Esophagus muscularis mucosa (tissue), 4 donors: Measurements from ENCODE around the gene NCKAP5. TPM values are rescaled to one million over a fixed set of nuclear protein-coding genes. Genes with fewer than 3 reads are reported as not detected.

Source experiments
- DNase-seq: peaks from one replicate; pipeline ENCODE4 v3.0.0-alpha.2; 2017; ENCODE audit errors: extremely low spot score
- H3K27ac ChIP-seq, 4 donors: fragments of 200-600 bp; sonication (generic); replicated peaks in 1 of 4; 1 replicate in 3 of 4; 2 replicates in 1 of 4; pipeline ENCODE4 v1.5.1; 2016 to 2019; ENCODE audit warnings: mild to moderate bottlenecking in 1 of 4
- H3K27me3 ChIP-seq, 4 donors: fragments of 200-600 bp; sonication (generic); one replicate each; pipeline versions ENCODE4 v1.5.1 to v1.6.0; 2016 to 2019
- H3K36me3 ChIP-seq, 4 donors: fragments of 200-600 bp; sonication (generic); one replicate each; pipeline ENCODE4 v1.5.1; 2016 to 2019
- H3K4me1 ChIP-seq, 4 donors: fragments of 200-600 bp; sonication (generic); one replicate each; pipeline ENCODE4 v1.5.1; 2016 to 2019
- H3K4me3 ChIP-seq, 4 donors: fragments of 200-600 bp; sonication (generic); 1 replicate in 2 of 4; 2 replicates in 2 of 4; pipeline ENCODE4 v1.5.1; 2016 to 2019; ENCODE audit warnings: mild to moderate bottlenecking in 4 of 4, moderate library complexity in 1 of 4
- H3K9me3 ChIP-seq, 4 donors: fragments of 200-600 bp; sonication (generic); 1 replicate in 3 of 4; 2 replicates in 1 of 4; pipeline ENCODE4 v1.5.1; 2016 to 2019
- EP300 ChIP-seq: sonication (generic); formaldehyde crosslinking; IDR thresholded peaks from one replicate; pipeline ENCODE4 v1.6.1; 2017; ENCODE audit warnings: antibody characterized with exemption
- POLR2A ChIP-seq: fragments of 450-650 bp; IDR thresholded peaks from one replicate; pipeline ENCODE4 v1.6.1; 2017; ENCODE audit warnings: antibody characterized with exemption, moderate library complexity, mild to moderate bottlenecking, low read depth
- POLR2AphosphoS5 ChIP-seq, 2 donors: sonication (generic); formaldehyde crosslinking; IDR thresholded peaks; one replicate each; pipeline ENCODE4 v1.6.1; 2017; ENCODE audit warnings: antibody characterized with exemption in 2 of 2
- WGBS: methylation state at CpG from one replicate; pipeline ENCODE4 v1.1.5; 2018; 5-methylcytosine and 5-hydroxymethylcytosine counted together
- intact Hi-C: fragments of 100-400 bp; cut with DNase I; formaldehyde crosslinking; loops from one replicate; pipeline ENCODE4 v1.15.1; 2023
- small RNA-seq, 3 donors: library from RNA; depleted of rRNA; stranded (forward); fragments of <200 nt; gene quantifications; one replicate each; pipeline ENCODE3, GENCODE V24; 2016
- total RNA-seq, 4 donors: library from RNA; depleted of rRNA; stranded (reverse); fragments of >200 nt; gene quantifications; one replicate each; pipeline versions ENCODE4 v1.1.0 to v1.2.1, GENCODE V29; 2016
- TF ChIP-seq, protein P1 (sequence below), 3 experiments: fragments of 200-600 bp in 2 of 3; fragments of 450-650 bp in 1 of 3; sonication (generic) in 2 of 3; IDR thresholded peaks; one replicate each; pipeline ENCODE4 v1.5.1; 2017 to 2019; ENCODE audit warnings: antibody characterized with exemption in 3 of 3, mild to moderate bottlenecking in 2 of 3, moderate library complexity in 1 of 3

The NCKAP5 gene
- total RNA-seq, 4 donors from 2014 or later = 0.33 to 1.8 (median 1.0) TPM

DNA sequence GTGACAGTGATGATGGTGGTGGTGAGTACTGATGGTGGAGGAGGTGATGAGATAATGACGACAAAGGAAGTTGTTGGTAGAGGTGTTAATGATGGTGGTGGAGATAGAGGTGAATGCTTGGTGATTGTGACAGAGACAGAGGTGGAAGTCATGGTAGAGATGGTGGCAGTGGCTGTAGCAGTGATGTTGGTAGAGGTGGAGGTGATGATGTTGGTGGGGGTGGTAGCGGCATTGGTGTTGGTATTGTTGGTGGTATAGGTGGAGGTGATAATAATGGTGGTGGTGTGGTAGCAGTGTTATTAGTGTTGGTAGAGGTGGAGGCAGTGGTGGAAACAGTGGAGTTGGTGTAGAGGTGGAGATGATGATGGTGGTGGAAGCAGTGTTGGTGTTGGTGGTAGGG is 934.6 kb downstream of the NCKAP5 start:
- Histone ChIP-seq H3K9me3 (no peaks in the 10 kb centered on the region), H3K4me3 (no peak overlapping the region), H3K27ac (no peak overlapping the region), H3K4me1 (peaks cover 0 to 33% (median 28%) of the 10 kb centered on the region in 4 donors), H3K36me3 (no peaks in the 10 kb centered on the region), H3K27me3 (no peaks in the 10 kb centered on the region)
- DNase-seq = no peak
- no peak for TF ChIP-seq POLR2AphosphoS5 (IDR thresholded peaks at IDR 0.05)
- TF ChIP-seq POLR2A = no peak
- TF ChIP-seq EP300 = no peak
- TF ChIP-seq, protein P1, sequence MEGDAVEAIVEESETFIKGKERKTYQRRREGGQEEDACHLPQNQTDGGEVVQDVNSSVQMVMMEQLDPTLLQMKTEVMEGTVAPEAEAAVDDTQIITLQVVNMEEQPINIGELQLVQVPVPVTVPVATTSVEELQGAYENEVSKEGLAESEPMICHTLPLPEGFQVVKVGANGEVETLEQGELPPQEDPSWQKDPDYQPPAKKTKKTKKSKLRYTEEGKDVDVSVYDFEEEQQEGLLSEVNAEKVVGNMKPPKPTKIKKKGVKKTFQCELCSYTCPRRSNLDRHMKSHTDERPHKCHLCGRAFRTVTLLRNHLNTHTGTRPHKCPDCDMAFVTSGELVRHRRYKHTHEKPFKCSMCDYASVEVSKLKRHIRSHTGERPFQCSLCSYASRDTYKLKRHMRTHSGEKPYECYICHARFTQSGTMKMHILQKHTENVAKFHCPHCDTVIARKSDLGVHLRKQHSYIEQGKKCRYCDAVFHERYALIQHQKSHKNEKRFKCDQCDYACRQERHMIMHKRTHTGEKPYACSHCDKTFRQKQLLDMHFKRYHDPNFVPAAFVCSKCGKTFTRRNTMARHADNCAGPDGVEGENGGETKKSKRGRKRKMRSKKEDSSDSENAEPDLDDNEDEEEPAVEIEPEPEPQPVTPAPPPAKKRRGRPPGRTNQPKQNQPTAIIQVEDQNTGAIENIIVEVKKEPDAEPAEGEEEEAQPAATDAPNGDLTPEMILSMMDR (IDR thresholded peaks at IDR 0.05) = no peak
- intact Hi-C loops = no loop called here
- 95% methylated on average over 2 of the region's 2 CpGs for WGBS

DNA sequence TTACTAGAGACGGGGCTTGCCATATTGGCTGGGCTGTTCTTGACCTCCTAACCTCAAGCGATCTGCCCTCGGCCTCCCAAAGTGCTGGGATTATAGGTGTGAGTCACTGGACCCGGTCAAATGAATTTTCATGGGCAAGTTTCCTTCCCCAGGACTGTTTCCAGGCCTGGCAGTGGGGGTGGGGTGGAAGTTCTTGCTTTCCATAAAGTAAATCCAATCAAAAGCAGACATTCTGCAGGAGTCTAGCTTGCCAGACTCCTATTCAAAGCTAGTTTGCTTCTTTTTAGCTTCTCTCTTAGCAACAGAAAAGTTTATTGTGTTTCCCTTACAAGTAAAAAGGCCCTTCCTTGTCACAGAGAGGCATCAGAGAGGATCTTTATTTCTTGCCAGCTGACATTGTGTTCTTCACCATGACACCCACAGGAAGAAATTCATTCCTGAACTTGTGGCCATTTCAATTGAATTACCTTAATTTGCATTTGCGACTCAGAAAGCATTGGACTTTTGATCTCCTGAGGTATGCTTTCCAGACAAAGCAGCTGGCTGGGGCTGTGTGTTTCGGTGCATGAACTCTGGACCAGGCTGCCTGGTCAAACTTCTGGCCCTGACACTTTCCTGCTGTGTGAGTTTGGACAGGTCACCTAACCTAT is 936.1 kb downstream of the NCKAP5 start:
- WGBS = 31% methylated on average over 6 of the region's 6 CpGs
- no peak for DNase-seq
- TF ChIP-seq POLR2AphosphoS5 (IDR thresholded peaks at IDR 0.05) (no peak), POLR2A (no peak), EP300 (no peak)
- TF ChIP-seq, protein P1 (IDR thresholded peaks at IDR 0.05) = no peak
- peaks cover 0 to 33% (median 28%) of the 10 kb centered on the region in 4 donors for H3K4me1 ChIP-seq
- no peak overlapping the region for H3K4me3 ChIP-seq
- H3K9me3 ChIP-seq = no peaks in the 10 kb centered on the region
- intact Hi-C loops = no loop called here
- no peaks in the 10 kb centered on the region for H3K36me3 ChIP-seq
- H3K27ac ChIP-seq = peak overlapping the region in 1 of 4 donors; percentile 12
- no peaks in the 10 kb centered on the region for H3K27me3 ChIP-seq

DNA sequence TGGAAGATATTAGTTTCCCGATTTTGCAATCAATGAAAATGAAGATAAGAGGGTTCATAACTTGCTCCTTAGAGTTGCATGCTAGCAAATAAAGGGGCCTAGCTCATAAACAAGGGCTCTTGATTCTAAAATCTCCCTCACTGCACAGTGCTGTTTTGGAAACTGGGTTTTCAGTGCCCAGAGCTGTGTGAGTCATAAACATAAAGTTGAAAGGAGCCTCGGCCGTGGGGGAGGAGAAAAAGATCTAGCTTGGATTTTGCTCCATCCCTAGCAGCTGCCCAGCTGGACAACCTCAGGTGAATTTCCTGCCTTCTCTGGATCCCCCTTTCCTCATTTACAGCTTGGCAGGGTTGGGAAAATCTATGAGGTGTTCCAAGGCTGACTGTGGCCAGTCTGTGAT is 940.7 kb downstream of the NCKAP5 start:
- WGBS = 74% methylated on average over 3 of the region's 3 CpGs
- H3K4me1 ChIP-seq = peaks cover 0 to 24% (median 15%) of the 10 kb centered on the region in 4 donors
- H3K36me3 ChIP-seq = no peaks in the 10 kb centered on the region
- intact Hi-C loops = no loop called here
- H3K27me3 ChIP-seq = no peaks in the 10 kb centered on the region
- no peak overlapping the region for H3K4me3 ChIP-seq
- no peak overlapping the region for H3K27ac ChIP-seq
- H3K9me3 ChIP-seq = no peaks in the 10 kb centered on the region
- DNase-seq = no peak
- no peak for TF ChIP-seq EP300
- no peak for TF ChIP-seq POLR2AphosphoS5 (IDR thresholded peaks at IDR 0.05)
- TF ChIP-seq POLR2A = no peak
- TF ChIP-seq, protein P1 (IDR thresholded peaks at IDR 0.05) = no peak

DNA sequence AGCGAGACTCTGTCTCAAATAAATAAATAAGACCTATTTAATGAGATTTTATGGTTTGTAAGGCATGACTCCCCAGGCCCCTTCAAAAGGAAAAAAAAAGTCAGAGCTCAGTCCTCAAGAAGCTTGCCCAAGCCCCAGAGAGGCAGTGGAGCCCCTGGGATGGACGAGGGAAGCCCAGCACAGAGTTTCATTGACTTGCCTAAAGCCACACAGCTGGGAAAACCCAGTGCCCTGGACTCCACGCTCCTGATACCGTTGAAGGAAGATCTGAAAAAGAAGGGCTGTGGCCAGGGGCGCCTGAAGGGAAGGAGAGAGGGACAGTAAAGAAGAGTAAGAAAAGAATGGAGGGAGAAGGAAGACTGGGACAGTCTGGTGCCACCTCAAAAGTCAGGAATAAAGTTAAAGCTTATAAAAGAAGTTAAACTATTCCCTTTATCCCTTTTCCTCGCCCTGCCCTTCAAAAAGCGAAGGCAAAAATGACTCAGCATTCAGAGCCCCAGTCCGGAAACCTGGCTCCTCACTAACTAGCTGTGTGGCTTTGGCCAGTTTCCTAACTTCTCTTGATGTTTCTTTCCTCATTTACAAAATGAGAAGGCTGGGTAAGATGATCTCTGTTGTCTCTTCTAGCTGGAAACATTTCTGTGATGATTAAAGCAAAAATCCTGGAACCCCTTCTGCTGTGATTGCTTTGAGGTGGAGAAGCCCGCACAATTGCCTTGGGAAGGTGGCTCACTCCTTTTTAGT is 945.0 kb downstream of the NCKAP5 start:
- Histone ChIP-seq H3K4me1 (peaks cover 0 to 8% (median 2%) of the 10 kb centered on the region in 4 donors), H3K4me3 (no peak overlapping the region), H3K9me3 (no peaks in the 10 kb centered on the region), H3K27ac (no peak overlapping the region), H3K36me3 (no peaks in the 10 kb centered on the region), H3K27me3 (no peaks in the 10 kb centered on the region)
- WGBS = 66% methylated on average over 9 of the region's 9 CpGs
- DNase-seq = no peak
- intact Hi-C loops = no loop called here
- TF ChIP-seq, protein P1 (IDR thresholded peaks at IDR 0.05) = no peak
- no peak for TF ChIP-seq POLR2AphosphoS5 (IDR thresholded peaks at IDR 0.05)
- TF ChIP-seq EP300 = no peak
- TF ChIP-seq POLR2A = no peak

Small RNAs within 50 kb of the gene (small RNA-seq; reads per million reads assigned to genes)
- gene AC016909.1 (0 reads per million in 3 donors), gene RN7SKP154 (0 reads per million in 3 donors), gene RNU6-579P (0 reads per million in 3 donors)
